H1 (cell line): Measurements from ENCODE around the gene ARID5B. TPM values are rescaled to one million over a fixed set of nuclear protein-coding genes. Genes with fewer than 3 reads are reported as not detected.

Experiments
- CHD2 ChIP-seq: IDR thresholded peaks from 2 replicates; pipeline ENCODE4 v1.6.1; 2012; ENCODE audit warnings: low read length, improper control_type of control experiment
- CREB1 ChIP-seq: IDR thresholded peaks from 2 replicates; pipeline ENCODE4 v1.6.1; 2012; ENCODE audit warnings: inconsistent platforms
- HDAC2 ChIP-seq, 2 experiments: fragments of 300-600 bp in 1 of 2; sonication (generic) in 1 of 2; IDR thresholded peaks; 2 replicates each; pipeline ENCODE4 v1.6.1; 2011 to 2012; ENCODE audit warnings: low read depth in 2 of 2, low read length in 2 of 2, mild to moderate bottlenecking in 2 of 2, moderate library complexity in 2 of 2, borderline replicate concordance in 1 of 2, inconsistent platforms in 1 of 2
- SIN3A ChIP-seq, 2 experiments: IDR thresholded peaks in 1 of 2; conservative IDR thresholded peaks in 1 of 2; 2 replicates each; pipeline ENCODE4 v1.6.1; 2011 to 2012; ENCODE audit warnings: low read length in 2 of 2, improper control_type of control experiment in 1 of 2, low read depth in 1 of 2, mild to moderate bottlenecking in 1 of 2
- polyA plus RNA-seq, 7 experiments: library from polyadenylated mRNA; depleted of rRNA in 3 of 7; stranded (reverse) in 5 of 7; unstranded in 2 of 7; fragments of >200 nt in 5 of 7; fragments of 200-250 nt in 2 of 7; gene quantifications; 1 replicate in 5 of 7; 2 replicates in 1 of 7; 4 replicates in 1 of 7; pipeline versions ENCODE4 v1.2.1 to v1.2.3, GENCODE V29; 2011 to 2013; ENCODE audit warnings: missing spikeins in 2 of 7, mixed read lengths in 2 of 7
- total RNA-seq: library from RNA; stranded (reverse); fragmentation: NEBNext Ultra II Directional; extraction: Animal tissue kit (Norgen Biotek cat#: 25700); gene quantifications from 2 replicates; pipeline ENCODE4 v1.2.1, GENCODE V29; 2021

Gene ARID5B
- total and polyA plus RNA-seq, 2 of the 8 experiments (the other 6 are each of a cell fraction or from before 2014, with no cell fraction given) = 0.21 to 1.1 TPM

DNA sequence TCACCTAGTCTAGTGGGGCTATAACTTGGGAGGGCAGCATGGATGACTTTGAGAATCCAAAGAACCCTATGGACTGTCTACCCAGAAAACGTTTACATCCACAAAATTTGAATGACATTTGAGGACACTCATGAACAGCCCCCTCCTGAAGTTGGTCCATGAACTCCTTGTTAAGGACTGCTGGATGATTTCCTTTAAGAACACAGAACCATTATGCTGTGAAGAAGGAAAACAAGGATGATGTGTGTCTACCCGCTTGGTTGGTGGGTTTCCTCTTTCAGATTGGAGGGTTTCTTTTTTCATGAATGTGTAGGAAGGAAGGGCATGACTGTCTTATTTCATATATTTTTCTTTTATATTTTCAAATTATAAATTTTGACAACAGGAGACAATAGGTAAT, 58.3 kb downstream of the ARID5B start (continued):
- TF ChIP-seq SIN3A (conservative IDR thresholded peaks at IDR 0.05 in 1 of 2, IDR thresholded peaks at IDR 0.05 in 1 of 2; ENCODE audit: low read depth in 1 of 2, low read length in 2 of 2) (no peak), CHD2 (no peak), HDAC2 (IDR thresholded peaks at IDR 0.05; ENCODE audit: borderline replicate concordance in 1 of 2, low read depth in 2 of 2, low read length in 2 of 2) (no peak), CREB1 (no peak)
